Measurements from ENCODE around the gene PRDM2. TPM values are rescaled to one million over a fixed set of nuclear protein-coding genes. Genes with fewer than 3 reads are reported as not detected.

The PRDM2 gene
- total and polyA plus RNA-seq, 2 experiments from 2014 or later, result 19.1 to 26.0 TPM

- Histone ChIP-seq H3K36me3 (no peaks in the 10 kb centered on the region), H3K9me3 (ENCODE audit: low read depth) (no peaks in the 10 kb centered on the region), H3K4me3 (no peak overlapping the region), H3K27ac (no peak overlapping the region), H3K27me3 (no peaks in the 10 kb centered on the region), H3K4me1 (ENCODE audit: low read depth) (peaks cover 22% of the 10 kb centered on the region)
- DNase-seq (ENCODE audit: low read depth in 1 of 2, low spot score in 1 of 2), result no peak
- TF ChIP-seq CTCF (IDR thresholded peaks at IDR 0.05; ENCODE audit: low read depth, low read length), result no peak
These were observed 52.0 kb downstream of the PRDM2 start for GRCh38 chr1:13751985-13752384.

GRCh38 chr1:13752852-13753251 lies 52.9 kb downstream of the PRDM2 start:
- TF ChIP-seq CTCF (IDR thresholded peaks at IDR 0.05; ENCODE audit: low read depth, low read length), result no peak
- no peaks in the 10 kb centered on the region for H3K9me3 ChIP-seq (ENCODE audit: low read depth)
- H3K4me3 ChIP-seq, result no peak overlapping the region
- H3K36me3 ChIP-seq, result no peaks in the 10 kb centered on the region
- H3K27me3 ChIP-seq, result no peaks in the 10 kb centered on the region
- H3K4me1 ChIP-seq (ENCODE audit: low read depth), result peaks cover 30% of the 10 kb centered on the region
- no peak overlapping the region for H3K27ac ChIP-seq
- no peak for DNase-seq (ENCODE audit: low read depth in 1 of 2, low spot score in 1 of 2)

GRCh38 chr1:13753636-13754402 lies 53.8 kb downstream of the PRDM2 start:
- DNase-seq (ENCODE audit: low read depth in 1 of 2, low spot score in 1 of 2), result no peak
- Histone ChIP-seq H3K36me3 (no peaks in the 10 kb centered on the region), H3K4me1 (ENCODE audit: low read depth) (peaks cover 26% of the 10 kb centered on the region), H3K27me3 (no peaks in the 10 kb centered on the region), H3K9me3 (ENCODE audit: low read depth) (no peaks in the 10 kb centered on the region), H3K4me3 (no peak overlapping the region), H3K27ac (no peak overlapping the region)
- TF ChIP-seq CTCF (IDR thresholded peaks at IDR 0.05; ENCODE audit: low read depth, low read length), result no peak

- TF ChIP-seq CTCF (IDR thresholded peaks at IDR 0.05; ENCODE audit: low read depth, low read length), result no peak
- no peak for DNase-seq (ENCODE audit: low read depth in 1 of 2, low spot score in 1 of 2)
- no peaks in the 10 kb centered on the region for H3K27me3 ChIP-seq
- peaks cover 28% of the 10 kb centered on the region for H3K4me1 ChIP-seq (ENCODE audit: low read depth)
- H3K27ac ChIP-seq, result no peak overlapping the region
- H3K9me3 ChIP-seq (ENCODE audit: low read depth), result no peaks in the 10 kb centered on the region
- no peak overlapping the region for H3K4me3 ChIP-seq
- no peaks in the 10 kb centered on the region for H3K36me3 ChIP-seq
These were observed 54.6 kb downstream of the PRDM2 start for GRCh38 chr1:13754510-13755103.

- H3K27ac ChIP-seq, result no peak overlapping the region
- TF ChIP-seq CTCF (IDR thresholded peaks at IDR 0.05; ENCODE audit: low read depth, low read length), result no peak
- H3K4me1 ChIP-seq (ENCODE audit: low read depth), result peaks cover 19% of the 10 kb centered on the region
- H3K36me3 ChIP-seq, result no peaks in the 10 kb centered on the region
- H3K9me3 ChIP-seq (ENCODE audit: low read depth), result no peaks in the 10 kb centered on the region
- DNase-seq (ENCODE audit: low read depth in 1 of 2, low spot score in 1 of 2), result no peak
- no peak overlapping the region for H3K4me3 ChIP-seq
- H3K27me3 ChIP-seq, result no peaks in the 10 kb centered on the region
These were observed 56.7 kb downstream of the PRDM2 start for GRCh38 chr1:13756557-13757315.
